ENCODE results near the gene NOC4L.

NOC4L gene

GRCh38 chr12:132182206-132182710 is 38.0 kb downstream of the NOC4L start:
- H3K27ac Mint-ChIP-seq: peak overlapping the region; percentile 13
- no peaks in the 10 kb centered on the region for H3K36me3 Mint-ChIP-seq (ENCODE audit: low read depth)
- no peak overlapping the region for H3K4me3 Mint-ChIP-seq
- H3K27me3 Mint-ChIP-seq: peaks cover 4% of the 10 kb centered on the region
- H3K4me1 Mint-ChIP-seq (ENCODE audit: low read depth): peaks cover 36% of the 10 kb centered on the region
- no peaks in the 10 kb centered on the region for H3K9me3 Mint-ChIP-seq

GRCh38 chr12:132182711-132183365 is 38.6 kb downstream of the NOC4L start:
- Mint-ChIP-seq H3K27ac (peak overlapping the region; percentile 13), H3K4me1 (ENCODE audit: low read depth) (peaks cover 41% of the 10 kb centered on the region), H3K27me3 (peaks cover 4% of the 10 kb centered on the region), H3K4me3 (no peak overlapping the region), H3K36me3 (ENCODE audit: low read depth) (no peaks in the 10 kb centered on the region), H3K9me3 (no peaks in the 10 kb centered on the region)

GRCh38 chr12:132185705-132186104 is 41.4 kb downstream of the NOC4L start:
- peaks cover 34% of the 10 kb centered on the region for H3K4me1 Mint-ChIP-seq (ENCODE audit: low read depth)
- peak overlapping the region; percentile 75 for H3K4me3 Mint-ChIP-seq
- peaks cover 4% of the 10 kb centered on the region for H3K27me3 Mint-ChIP-seq
- H3K27ac Mint-ChIP-seq: peak overlapping the region; percentile 85
- H3K36me3 Mint-ChIP-seq (ENCODE audit: low read depth): no peaks in the 10 kb centered on the region
- no peaks in the 10 kb centered on the region for H3K9me3 Mint-ChIP-seq

GRCh38 chr12:132186208-132186856 is 42.1 kb downstream of the NOC4L start:
- H3K4me1 Mint-ChIP-seq (ENCODE audit: low read depth): peaks cover 38% of the 10 kb centered on the region
- no peaks in the 10 kb centered on the region for H3K9me3 Mint-ChIP-seq
- peaks cover 4% of the 10 kb centered on the region for H3K27me3 Mint-ChIP-seq
- H3K36me3 Mint-ChIP-seq (ENCODE audit: low read depth): no peaks in the 10 kb centered on the region
- peak overlapping the region; percentile 75 for H3K4me3 Mint-ChIP-seq
- H3K27ac Mint-ChIP-seq: peak overlapping the region; percentile 85

- no peaks in the 10 kb centered on the region for H3K9me3 Mint-ChIP-seq
- H3K4me1 Mint-ChIP-seq (ENCODE audit: low read depth): peaks cover 38% of the 10 kb centered on the region
- H3K27me3 Mint-ChIP-seq: peaks cover 4% of the 10 kb centered on the region
- peak overlapping the region; percentile 75 for H3K4me3 Mint-ChIP-seq
- peak overlapping the region; percentile 85 for H3K27ac Mint-ChIP-seq
- H3K36me3 Mint-ChIP-seq (ENCODE audit: low read depth): no peaks in the 10 kb centered on the region
Observed at GRCh38 chr12:132186857-132187620, 42.8 kb downstream of the NOC4L start.

GRCh38 chr12:132187646-132188450 is 43.6 kb downstream of the NOC4L start:
- H3K4me3 Mint-ChIP-seq: no peak overlapping the region
- H3K9me3 Mint-ChIP-seq: no peaks in the 10 kb centered on the region
- H3K36me3 Mint-ChIP-seq (ENCODE audit: low read depth): no peaks in the 10 kb centered on the region
- H3K4me1 Mint-ChIP-seq (ENCODE audit: low read depth): peaks cover 38% of the 10 kb centered on the region
- H3K27ac Mint-ChIP-seq: no peak overlapping the region
- H3K27me3 Mint-ChIP-seq: peaks cover 4% of the 10 kb centered on the region

- Mint-ChIP-seq H3K27ac (no peak overlapping the region), H3K4me3 (no peak overlapping the region), H3K9me3 (peaks cover 1% of the 10 kb centered on the region), H3K4me1 (ENCODE audit: low read depth) (peaks cover 38% of the 10 kb centered on the region), H3K27me3 (peaks cover 4% of the 10 kb centered on the region), H3K36me3 (ENCODE audit: low read depth) (no peaks in the 10 kb centered on the region)
Observed at GRCh38 chr12:132188451-132188901, 44.2 kb downstream of the NOC4L start.

GRCh38 chr12:132188916-132189325 is 44.7 kb downstream of the NOC4L start:
- peaks cover 38% of the 10 kb centered on the region for H3K4me1 Mint-ChIP-seq (ENCODE audit: low read depth)
- H3K27ac Mint-ChIP-seq: peak overlapping the region; percentile 65
- peaks cover 4% of the 10 kb centered on the region for H3K27me3 Mint-ChIP-seq

GRCh38 chr12:132189378-132190011 is 45.2 kb downstream of the NOC4L start:
- Mint-ChIP-seq H3K4me1 (ENCODE audit: low read depth) (peaks cover 38% of the 10 kb centered on the region), H3K27me3 (peaks cover 4% of the 10 kb centered on the region), H3K27ac (peak overlapping the region; percentile 76)

More at GRCh38 chr12:132188916-132189325, 44.7 kb downstream of the NOC4L start:
- Mint-ChIP-seq H3K4me3 (peak overlapping the region; percentile 84), H3K9me3 (peaks cover 6% of the 10 kb centered on the region), H3K36me3 (ENCODE audit: low read depth) (no peaks in the 10 kb centered on the region)

GRCh38 chr12:132190012-132190755 is 45.9 kb downstream of the NOC4L start:
- no peaks in the 10 kb centered on the region for H3K36me3 Mint-ChIP-seq (ENCODE audit: low read depth)
- H3K27me3 Mint-ChIP-seq: peaks cover 2% of the 10 kb centered on the region
- peaks cover 10% of the 10 kb centered on the region for H3K9me3 Mint-ChIP-seq
- peak overlapping the region; percentile 84 for H3K4me3 Mint-ChIP-seq
- peaks cover 38% of the 10 kb centered on the region for H3K4me1 Mint-ChIP-seq (ENCODE audit: low read depth)
- peak overlapping the region; percentile 76 for H3K27ac Mint-ChIP-seq

More at GRCh38 chr12:132189378-132190011, 45.2 kb downstream of the NOC4L start:
- Mint-ChIP-seq H3K36me3 (ENCODE audit: low read depth) (no peaks in the 10 kb centered on the region), H3K9me3 (peaks cover 10% of the 10 kb centered on the region), H3K4me3 (peak overlapping the region; percentile 84)

- peaks cover 10% of the 10 kb centered on the region for H3K9me3 Mint-ChIP-seq
- no peak overlapping the region for H3K4me3 Mint-ChIP-seq
- H3K27ac Mint-ChIP-seq: no peak overlapping the region
- peaks cover 34% of the 10 kb centered on the region for H3K4me1 Mint-ChIP-seq (ENCODE audit: low read depth)
- no peaks in the 10 kb centered on the region for H3K27me3 Mint-ChIP-seq
- no peaks in the 10 kb centered on the region for H3K36me3 Mint-ChIP-seq (ENCODE audit: low read depth)
Observed at GRCh38 chr12:132190834-132191500, 46.7 kb downstream of the NOC4L start.

GRCh38 chr12:132191715-132192553 is 47.7 kb downstream of the NOC4L start:
- Mint-ChIP-seq H3K27me3 (no peaks in the 10 kb centered on the region), H3K27ac (no peak overlapping the region), H3K36me3 (ENCODE audit: low read depth) (no peaks in the 10 kb centered on the region), H3K4me1 (ENCODE audit: low read depth) (peaks cover 24% of the 10 kb centered on the region), H3K4me3 (no peak overlapping the region), H3K9me3 (peaks cover 10% of the 10 kb centered on the region)
